Stimulated activated CD4-positive, alpha-beta T cell treated with anti-CD3 and anti-CD28 coated beads, Interleukin-4, amount 100 ng/mL, for 48 hours (primary cell): ENCODE results near the gene CISD2.
"Not testable (repeated sequence)": the region's sequence is repeated elsewhere in the genome, so short reads cannot be mapped to it uniquely, and the experiment has no call there.

Experiments
- DNase-seq, 2 donors: peaks; one replicate each; pipeline ENCODE4 v3.0.0-alpha.2; 2020; ENCODE audit warnings: low read depth in 2 of 2

The CISD2 gene, protein sequence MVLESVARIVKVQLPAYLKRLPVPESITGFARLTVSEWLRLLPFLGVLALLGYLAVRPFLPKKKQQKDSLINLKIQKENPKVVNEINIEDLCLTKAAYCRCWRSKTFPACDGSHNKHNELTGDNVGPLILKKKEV

DNA sequence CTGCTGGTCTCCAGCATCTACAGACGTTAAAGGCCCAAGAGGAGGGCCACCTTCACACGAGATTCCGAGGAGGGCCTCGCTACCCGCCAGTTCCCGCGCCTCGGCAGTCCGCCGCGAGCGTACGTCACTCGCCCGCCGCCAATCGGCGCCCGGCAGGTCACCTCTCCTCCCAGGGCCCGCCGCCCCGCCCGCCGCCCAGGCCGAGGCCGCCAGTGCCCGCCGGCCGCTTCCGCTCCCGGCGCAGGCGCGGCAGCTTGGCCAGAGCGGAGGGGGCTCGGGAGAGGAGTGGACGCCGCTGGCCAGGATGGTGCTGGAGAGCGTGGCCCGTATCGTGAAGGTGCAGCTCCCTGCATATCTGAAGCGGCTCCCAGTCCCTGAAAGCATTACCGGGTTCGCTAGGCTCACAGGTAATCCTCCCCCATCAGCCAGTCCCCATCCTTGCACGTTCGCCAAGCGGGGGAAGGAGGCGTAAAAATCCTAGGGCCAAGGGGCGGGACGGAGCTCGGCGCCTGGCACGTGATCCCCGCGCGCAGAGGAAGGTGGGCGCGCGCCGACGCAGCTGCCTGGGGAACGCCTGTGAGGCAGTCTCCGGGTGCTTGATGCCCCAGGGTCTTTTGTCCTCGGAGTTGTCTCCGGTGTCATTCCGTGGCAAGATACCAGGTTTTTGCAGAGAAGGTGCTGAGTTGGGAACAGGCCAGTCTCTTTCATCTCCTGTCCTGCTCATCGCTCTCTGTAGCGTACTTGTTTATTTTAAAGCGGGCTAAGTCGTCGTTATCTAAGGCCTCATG, at the start of gene CISD2:
CISD2 (plus strand) TSS at position 212 of the 788 bp plus-strand sequence; CDS start at position 305, 93 bp downstream.
- DNase-seq: peak; percentile 82 to 91

DNA sequence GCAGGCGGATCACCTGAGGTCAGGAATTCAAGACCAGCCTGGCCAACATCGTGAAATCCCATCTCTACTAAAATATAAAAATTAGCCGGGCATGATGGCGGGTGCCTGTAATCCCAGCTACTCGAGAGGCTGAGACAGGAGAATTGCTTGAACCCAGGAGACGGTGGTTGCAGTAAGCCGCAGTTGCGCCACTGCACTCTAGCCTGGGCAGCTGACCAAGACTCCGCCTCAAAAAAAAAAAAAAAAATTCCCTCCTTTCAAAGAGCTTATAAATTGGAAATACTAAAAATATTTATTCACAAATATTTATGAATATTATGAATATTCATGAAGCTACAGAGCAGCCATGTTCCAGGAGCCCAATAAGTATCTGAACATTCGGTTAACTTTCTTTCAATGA, 49.7 kb upstream of the CISD2 start:
- not testable (repeated sequence) for DNase-seq

DNA sequence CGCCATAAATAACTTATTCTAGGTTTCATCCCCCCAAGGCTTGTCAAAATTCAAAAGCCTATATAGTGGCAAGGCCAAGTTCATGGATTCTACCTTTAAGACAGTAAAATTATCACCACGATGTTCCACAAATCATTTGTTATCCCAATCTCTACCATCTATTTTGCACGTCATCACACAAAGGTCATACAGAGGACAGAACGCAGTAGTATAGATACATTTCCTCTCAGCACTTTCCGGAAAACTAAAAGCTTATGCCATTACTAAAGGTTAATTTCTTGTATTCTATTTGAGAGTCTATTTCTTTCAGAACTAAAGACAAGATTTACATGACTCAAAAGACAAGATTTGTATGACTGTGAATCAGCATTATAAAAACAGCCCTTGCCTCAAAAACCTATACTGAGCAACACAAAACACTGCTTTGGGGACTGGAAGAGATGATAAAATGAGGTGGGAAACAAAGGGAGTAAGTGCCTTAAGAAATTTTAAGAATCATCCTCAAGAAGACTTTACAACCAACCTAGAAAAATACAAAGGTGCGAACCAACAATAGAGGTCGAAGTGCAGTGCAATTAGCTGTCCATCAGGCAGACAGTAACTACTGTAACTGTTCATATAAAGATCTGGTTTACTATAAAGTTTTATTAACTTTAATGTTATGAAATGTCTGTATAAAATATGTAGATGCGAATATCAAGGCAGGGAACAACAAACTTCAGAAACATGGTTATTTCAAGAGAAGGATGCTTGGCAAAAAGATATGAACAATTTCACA, 49.0 kb upstream of the CISD2 start:
- no peak for DNase-seq

DNA sequence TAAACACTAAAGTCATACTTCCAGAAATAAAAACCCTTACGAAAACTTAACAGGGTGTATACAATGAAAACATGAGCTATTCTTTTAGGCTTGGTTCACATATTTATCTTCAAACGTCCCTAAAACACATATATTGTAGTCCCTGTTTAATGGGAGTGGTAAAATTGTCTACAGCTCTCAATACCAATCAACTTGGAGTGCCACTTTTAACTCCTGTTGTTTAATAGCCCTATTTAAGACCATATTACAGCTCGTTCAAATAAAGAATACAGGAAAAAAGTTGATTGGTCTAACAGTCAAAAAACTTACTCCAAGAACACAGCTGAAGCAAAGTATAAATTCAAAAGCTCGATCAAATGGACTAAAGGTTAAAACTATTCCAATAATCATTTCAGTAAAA, 45.3 kb upstream of the CISD2 start:
- no peak for DNase-seq

DNA sequence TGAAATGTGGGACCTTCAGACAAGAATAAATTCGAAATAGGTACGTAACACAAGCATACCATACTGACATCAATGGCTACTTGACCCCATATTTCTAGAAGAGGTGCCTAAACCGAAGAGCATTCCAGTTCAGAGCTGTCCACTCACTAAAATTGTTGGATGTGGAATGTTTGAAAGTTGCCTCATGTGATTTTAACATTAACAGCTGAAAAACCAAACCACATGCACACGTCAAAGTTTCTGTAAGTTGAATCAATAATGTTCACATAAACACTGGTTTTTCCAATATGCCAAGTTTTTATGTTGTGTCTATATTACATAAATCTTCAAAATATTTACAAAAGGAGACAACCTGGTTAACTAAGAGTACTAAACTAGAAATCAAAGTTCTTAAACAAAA, 44.9 kb upstream of the CISD2 start:
- DNase-seq: no peak

DNA sequence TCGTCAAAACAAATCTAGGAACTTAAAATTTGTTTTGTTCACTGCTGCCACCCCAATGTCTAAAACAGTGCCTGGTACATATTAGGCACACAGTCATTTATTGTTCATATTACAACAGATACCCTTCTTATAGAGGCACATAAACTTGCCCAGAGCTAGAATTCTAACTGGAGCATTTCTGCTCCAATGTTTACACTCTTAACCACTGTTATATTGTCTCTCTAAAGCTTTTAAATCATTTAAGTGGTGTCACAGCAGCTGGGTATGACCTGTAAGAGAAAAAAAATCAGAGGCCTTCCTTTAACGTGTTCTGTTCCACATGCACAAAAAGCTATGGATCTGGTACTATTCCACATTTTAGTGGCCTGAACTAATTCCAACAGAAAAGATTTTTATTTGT, 44.4 kb upstream of the CISD2 start:
- DNase-seq: no peak

DNA sequence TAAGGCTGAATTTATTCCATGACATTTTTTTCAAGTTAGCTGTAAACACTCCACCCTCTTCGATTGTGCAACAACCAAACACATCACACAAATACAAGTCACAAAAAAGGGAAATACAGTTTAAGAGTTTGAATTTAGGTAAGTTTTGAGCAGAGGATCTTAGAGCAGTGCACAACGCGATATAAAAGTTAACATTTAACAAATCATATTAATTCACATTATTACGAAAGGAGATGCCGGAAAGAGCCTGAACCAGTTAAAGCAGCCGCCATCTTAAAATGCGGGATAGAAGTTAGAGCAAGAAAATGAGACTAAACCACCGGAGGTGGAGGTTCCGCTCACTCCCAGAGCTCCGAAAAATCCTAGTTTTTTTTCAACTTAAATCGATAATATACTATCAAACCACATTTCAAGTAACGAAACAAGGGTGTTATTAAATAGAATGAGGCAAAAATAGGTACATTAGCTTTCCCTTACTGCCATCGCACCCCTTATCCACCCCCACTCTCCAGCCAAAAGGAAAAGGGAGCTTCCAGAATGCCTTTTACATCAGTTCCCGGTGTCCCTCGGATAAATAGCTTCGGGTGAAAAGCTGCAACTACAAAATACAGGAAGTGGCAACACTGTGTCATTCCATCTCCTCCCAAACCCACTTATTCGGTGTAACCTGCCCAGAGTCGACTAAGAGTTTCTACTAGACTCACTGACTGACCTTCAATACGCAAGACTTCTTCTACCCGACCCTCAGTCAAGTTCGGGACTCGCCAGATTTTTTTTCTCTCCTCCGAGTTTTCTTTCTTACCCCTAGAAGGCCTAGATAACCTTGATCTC, 43.3 kb upstream of the CISD2 start:
- peak in 1 of 2 donors; percentile 26 for DNase-seq

DNA sequence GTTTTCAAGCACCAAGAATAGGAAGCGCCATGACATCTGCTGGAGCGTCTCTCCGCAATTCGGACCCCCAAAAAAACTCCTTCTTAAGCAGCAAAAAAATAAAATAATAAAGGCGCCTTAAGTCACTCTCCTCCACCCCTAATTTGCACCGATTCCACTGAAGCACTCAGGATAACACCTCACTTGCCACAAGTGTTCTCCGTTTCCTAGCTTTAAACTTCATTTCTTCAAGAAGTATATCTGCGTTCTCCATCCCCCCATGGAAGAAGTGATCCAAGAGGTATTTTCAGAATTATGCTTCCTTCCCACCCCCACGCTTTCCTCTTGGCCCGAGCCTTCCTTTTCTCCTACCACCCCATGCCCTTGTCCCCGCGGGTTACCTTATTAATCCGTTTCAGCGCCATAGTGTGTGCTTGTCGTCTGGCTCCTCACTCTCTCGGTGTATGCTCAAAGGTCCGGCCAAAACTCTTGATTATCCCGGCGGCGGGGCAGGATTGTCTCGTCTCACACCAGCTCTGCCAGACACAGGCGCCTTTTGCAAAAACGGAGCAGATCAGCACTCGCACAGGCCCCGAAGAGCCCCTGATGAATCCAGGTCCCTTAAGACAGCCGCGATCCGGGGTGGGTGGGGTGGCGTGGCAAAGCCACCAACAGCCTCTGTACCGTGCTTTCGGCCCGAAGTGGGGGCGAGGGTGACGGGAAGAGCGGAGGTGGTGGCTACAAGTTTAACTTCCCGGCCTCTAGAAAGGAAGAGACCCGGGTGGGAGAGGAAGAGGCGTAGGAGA, 42.5 kb upstream of the CISD2 start:
- DNase-seq: no peak

DNA sequence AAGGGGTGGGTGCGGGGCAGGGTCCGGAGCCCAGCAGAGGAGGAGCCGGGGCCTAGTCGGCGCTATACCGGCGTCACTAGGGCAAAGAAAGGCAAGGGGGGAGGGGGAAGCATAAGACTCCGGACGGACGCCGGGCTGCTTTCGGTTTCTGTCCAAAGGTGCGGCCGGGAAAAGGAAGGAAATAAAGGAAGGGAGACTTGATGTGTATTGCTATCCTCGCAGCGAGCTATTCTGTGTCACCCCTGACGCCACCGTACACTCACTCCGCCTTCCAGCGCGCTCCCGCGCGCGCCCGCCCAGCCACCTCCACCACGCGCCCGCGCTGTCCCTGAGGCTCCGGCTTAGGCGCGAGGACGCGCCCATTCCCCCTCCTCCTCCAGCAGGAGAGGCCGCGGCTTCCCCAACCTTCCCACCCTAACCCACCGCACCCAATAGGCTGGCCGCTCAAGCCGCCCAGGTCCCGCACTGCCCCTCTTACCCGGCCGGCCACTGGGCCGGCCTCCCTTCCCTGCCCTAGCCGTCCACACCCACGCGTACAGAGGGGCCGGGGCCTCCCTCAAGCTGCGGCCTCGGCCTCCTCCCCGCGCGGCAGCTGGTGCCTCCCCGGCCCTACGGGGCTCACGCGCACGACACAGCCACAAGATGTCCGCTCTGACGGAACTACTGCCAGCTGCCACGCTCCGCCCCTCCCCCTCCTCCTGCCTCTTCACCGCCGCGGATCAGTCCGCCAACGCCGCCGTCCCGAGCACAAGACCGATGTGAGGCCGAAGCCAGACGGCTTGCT, 41.7 kb upstream of the CISD2 start, which contains the start of gene UBE2D3:
UBE2D3 (minus strand) TSS at position 662 of the 784 bp plus-strand sequence. CDS start 1,043 bp downstream, outside the sequence.
- peak; percentile 93 to 95 for DNase-seq

DNA sequence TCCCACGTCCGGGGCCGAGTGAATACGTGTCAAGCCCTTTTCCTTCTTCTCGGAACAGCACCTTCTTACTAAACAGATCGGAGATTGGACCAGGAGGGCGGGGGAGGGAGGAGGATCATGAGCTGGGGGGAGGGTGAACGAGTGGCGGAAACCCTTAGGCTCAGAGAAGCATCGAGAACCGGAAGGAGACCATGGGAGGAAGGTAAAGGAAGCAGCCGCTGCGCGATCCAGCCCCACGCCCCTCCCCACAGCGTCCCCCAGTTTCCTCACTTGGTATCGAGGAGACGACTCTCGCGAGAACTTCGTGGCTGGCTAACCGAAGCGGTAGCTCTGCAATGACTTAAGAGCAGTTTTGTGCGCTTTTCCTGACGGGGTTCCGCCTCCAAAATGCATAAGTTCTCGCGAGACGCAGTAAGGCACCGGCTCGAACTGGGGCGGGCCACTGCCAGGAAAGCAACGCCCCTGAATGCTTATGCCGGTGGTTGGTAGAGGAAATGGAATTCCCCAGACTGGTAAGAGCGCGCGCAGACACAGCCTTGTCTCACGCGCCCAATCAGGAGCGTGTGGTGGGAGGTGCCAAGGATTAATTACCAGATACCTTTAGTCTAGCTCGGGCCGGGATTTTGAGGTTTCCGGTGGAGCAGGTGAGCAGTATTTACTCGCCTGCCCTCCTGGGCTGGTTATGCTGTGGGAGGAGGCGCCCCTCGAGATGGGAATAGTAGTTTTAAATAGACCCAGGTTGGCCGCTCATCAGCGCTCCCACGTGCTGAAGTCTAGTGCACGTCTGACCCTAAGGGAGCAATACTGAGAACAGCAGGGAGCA, 40.9 kb upstream of the CISD2 start:
- peak; percentile 96 to 99 for DNase-seq

DNA sequence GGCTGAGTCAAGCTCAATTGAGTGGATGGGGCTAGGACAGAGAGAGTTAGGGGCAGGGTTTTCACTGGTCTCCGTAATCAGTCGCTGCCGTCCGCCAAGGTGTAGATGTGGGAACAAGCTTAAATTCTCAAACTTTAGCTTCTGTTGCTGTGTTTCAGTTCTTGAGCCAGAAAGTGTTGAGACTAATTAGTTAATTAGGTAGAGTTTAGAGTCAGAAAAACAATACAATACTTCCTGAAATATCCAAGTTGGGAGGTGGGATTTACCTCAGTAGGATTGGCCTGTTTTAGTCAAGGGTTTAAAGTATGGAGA, 40.3 kb upstream of the CISD2 start:
- DNase-seq: no peak

DNA sequence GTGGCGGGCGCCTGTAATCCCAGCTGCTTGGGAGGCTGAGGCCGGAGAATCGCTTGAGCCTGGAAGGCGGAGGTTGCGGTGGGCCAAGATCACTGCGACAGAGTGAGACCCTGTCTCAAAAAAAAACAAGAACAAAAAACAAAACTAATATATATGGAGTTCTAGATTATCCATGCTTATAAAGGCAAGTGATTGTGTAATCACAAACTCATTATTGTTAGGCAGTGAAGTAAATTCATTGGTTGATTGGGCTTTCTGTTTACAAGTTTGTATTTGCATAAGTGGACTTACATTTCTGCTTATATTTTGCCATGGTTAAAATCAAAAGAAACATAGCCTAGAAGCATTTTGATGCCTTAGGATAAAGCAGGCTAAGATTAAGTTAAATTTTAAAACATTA, 39.0 kb upstream of the CISD2 start:
- no peak for DNase-seq

DNA sequence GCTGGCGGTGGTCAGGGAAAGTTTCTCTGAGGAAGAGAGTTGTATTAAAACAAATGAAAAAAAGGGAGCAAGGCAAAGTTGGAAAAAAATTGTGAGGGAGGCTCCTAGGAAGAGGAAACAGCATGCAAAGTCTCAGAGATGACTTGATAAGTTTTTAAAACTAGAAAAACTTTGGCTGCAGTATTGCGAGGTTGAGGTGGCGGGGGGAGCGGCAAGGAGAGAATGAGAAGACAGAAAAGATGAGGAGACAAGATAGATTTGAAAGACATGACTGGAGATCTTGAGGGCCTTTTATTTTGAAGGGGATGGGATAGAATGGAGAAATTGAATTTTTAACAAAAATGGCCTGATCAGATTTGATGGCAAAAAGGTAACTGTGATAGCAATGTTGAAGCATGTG, 36.7 kb upstream of the CISD2 start:
- no peak for DNase-seq

DNA sequence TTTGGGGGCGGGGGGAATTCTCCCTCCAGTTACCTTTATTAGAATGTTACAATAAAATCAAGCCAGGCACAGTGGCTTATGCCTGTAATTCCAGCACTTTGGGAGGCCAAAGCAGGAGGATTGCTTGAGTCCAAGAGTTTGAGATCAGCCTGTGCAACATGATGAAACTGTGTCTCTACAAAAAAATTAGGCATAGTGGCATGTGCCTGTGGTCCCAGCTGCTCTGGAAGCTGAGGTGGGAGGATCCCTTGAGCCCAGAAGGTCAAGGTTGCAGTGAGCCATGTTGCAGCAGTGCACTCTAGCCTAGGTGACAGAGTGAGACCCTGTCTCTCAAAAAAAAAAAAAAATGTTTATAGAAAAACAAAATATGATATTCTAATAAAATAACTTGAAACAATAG, 36.1 kb upstream of the CISD2 start:
- no peak for DNase-seq

DNA sequence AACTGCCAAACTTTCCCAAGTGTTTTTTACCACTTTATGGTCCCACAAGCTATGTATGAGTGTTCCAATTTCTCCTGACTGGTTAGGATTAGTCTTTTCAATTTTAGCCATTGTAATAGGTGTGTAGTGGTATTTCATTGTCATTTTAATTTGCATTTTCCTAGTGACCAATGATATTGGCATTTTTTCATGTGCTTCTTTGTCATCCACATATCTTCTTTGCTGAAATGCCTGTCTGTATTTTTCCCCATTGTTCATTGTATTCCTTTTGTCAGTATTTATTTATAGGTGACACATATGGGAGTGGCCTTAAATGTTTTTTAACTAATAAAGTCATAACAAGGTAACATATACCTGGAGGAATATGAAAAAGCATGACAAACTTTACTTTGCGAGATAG, 32.2 kb upstream of the CISD2 start:
- DNase-seq: no peak

DNA sequence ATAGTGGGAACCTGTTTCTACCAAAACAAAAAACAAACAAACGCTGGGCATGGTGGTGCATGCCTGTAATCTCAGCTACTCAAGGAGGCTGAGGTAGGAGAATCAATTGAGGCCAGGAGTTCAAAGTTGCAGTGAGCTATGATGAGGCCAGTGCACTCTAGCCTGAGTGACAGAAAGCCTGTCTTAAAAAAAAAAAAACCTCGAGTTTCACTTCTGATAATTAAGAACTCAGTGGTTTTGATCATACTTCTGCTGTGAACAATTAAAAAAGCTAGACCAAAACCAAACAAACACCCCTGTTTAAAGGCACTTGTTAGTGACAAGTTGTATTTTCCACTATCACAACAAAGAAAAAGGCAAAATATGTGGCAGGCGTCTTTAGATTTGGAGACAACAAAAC, 26.4 kb upstream of the CISD2 start:
- no peak for DNase-seq

DNA sequence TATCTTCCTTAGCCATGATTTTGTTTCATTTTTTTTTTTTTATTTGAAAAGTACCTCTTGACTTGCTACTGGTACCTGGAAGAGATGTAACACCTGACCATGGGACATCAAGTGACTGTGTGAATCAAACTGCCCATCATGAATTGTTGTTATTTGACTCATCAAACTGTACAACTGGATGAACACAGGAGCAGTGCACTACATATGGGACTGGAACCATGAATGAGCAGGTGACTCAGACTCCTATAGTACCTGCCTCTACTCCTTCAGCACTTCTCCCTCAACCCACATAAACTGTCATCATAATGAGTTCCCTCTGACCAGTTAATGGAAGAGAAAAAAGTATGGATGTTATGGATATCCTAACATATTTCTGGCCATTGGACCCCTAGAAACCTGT, 25.5 kb upstream of the CISD2 start:
- DNase-seq: no peak

DNA sequence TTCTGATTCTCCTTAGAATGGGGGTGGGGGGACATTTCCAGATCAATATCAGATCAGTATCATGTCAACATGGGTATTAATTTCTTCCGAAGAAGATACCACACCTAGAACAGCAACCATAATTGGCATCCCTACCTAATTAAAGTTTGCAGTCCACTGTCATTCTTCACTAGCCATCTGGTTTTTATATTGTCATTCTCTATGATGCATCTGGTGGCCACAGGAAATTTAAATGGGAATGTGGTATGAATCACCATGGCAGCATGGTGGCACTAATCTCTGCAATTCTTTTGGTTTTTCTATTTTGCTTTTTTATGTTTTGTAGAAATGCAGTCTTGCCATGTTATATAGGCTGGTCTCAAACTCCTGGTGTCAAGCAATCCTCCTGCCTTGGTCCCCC, 24.9 kb upstream of the CISD2 start:
- DNase-seq: no peak

DNA sequence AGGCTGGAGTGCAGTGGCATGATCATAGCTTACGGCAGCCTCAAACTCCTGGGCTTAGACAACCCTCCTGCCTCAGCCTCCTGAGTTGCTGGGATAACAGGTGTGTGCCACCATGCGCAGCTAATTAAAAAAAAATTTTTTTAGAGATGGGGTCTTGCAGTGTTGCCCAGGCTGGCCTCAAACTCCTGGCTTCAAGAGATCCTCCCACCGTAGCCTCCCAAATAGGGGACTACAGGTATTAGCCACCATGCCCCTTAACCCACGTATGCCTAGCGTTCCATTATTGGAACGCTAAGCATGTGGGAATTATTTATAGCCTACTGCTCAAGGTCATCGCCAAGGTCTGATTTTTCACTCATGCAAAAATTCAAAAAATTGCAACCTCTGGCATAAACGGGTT, 21.1 kb upstream of the CISD2 start:
- no peak for DNase-seq
